HG02678 (cell line): ENCODE measurements around the gene GPR78.
A peak's percentile ranks its signal among the peaks of the same experiment; 100 is the strongest.

Experiments used
- ATAC-seq: cut with Tn5 transposase; IDR thresholded peaks from one replicate; pipeline ENCODE4 v1.9.1; 2021; ENCODE audit warnings: mild to moderate bottlenecking, moderate library complexity; ENCODE audit not compliant: unreplicated experiment

The GPR78 gene

DNA sequence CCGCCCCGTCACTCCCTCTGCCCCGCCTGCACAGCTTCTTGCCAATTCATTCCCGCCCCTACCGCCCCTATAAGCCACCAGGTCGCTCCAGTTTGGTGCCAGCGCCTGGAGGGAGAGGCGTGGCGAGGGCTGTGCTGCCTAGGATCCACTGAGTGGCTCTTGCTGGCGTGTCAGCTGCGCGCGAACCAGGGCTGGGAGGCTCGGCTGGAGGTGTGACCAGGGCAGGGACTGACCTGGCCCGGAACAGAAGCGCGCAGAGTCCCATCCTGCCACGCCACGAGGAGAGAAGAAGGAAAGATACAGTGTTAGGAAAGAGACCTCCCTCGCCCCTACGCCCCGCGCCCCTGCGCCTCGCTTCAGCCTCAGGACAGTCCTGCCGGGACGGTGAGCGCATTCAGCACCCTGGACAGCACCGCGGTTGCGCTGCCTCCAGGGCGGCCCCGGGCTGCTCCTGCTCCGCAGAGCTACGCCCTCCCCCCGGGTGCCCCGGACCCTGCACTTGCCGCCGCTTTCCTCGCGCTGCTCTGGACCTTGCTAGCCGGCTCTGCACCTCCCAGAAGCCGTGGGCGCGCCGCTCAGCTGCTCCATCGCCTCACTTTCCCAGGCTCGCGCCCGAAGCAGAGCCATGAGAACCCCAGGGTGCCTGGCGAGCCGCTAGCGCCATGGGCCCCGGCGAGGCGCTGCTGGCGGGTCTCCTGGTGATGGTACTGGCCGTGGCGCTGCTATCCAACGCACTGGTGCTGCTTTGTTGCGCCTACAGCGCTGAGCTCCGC, at the start of gene GPR78:
TSS of gene GPR78 (plus strand) at position 72 of the 773 bp plus-strand sequence. CDS start at position 663, 591 bp downstream.
- no peak for ATAC-seq

DNA sequence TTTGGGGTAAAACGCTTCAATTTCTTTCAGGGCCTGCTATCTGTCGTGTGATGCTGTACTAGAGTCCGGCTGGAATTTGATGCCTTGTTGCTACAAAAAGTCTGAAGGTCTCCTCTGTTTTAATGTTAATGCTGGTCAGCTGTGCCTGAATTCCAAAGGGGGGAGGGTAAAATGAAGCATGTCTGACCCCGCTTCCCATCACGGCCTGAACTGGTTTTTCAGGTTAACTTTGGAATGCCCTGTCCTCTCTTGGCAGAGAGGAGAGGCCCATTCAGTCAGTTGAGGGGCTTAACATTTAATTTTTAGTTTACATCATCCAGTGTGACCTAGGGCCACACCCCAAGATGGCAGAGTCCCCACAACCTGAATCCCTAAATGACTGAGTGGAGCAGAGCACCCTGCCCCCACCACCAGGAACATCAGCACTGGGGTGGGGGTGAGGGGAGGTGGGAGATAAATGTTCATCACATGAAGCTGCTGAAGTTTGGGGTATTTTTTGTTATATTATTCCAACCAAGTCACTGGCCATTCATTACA, 47.9 kb upstream of the GPR78 start:
- ATAC-seq: no peak

DNA sequence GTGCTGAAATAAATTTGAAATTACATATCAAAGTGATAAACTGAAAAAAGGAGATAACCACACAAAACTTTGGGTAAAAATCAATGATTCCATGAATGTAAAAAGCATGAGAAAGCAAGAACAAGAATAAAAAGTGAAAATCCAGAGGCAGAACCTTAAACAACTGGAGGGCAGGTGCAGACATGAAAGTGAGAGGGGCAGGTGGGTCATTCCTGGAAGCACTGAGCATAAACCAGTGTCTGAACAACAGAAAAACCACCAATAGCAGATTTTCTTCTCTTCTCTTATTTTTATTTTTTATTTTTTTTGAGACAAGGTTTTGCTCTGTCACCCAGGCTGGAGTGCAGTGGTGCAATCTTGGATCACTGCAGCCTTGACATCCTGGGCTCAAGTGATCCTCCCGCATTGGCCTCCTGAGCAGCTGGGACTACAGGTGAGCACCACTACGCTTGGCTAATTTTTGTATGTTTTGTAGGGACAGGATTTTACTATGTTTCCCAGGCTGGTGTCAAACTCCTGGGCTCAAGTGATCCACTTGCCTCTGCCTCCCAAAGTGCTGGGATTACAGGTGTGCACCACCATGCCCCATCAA, 46.8 kb upstream of the GPR78 start:
- peak; percentile 52 for ATAC-seq

DNA sequence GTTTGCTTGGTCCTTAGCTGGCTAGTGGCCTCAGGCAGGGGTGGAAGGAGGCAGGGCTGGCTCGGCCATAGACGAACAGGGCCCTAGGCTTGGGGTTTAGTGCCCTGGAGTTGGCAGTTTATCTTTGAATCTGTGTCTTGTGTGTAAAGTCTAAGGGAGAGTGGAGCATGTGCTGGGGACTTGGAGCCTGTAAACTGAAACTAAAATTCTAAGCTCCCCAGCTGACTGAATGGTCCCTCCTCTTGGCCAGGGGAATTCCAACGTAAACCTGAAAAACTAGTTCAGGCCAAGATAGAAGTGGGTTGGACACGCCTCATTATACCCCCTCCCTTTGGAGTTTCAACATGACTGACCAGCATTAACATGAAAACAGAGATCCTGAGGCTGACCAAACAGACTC, 46.1 kb upstream of the GPR78 start:
- peak; percentile 84 for ATAC-seq

GRCh38 chr4:8534611-8535010, 45.6 kb upstream of the GPR78 start:
- no peak for ATAC-seq

DNA sequence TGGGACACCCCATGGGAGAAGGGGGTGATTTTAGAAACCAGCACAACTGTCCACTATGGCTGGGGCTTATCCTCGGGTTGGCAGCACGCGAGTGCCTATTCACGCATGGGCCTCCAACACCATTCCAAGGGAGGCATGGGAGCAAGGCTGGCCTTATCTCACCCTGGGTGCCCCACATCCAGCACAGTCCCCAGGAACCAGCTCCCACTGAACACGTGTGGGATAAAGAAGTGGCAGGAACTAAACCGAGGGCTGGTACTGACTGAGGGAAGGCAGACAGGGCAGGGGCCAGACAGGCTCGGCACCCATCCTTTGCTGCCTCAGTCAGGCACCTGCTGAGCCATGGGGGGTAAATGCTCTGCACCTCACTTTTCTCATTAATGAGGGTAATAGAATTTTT, 43.7 kb upstream of the GPR78 start:
- no peak for ATAC-seq

GRCh38 chr4:8537041-8537461, 43.1 kb upstream of the GPR78 start:
- ATAC-seq: peak; percentile 29

DNA sequence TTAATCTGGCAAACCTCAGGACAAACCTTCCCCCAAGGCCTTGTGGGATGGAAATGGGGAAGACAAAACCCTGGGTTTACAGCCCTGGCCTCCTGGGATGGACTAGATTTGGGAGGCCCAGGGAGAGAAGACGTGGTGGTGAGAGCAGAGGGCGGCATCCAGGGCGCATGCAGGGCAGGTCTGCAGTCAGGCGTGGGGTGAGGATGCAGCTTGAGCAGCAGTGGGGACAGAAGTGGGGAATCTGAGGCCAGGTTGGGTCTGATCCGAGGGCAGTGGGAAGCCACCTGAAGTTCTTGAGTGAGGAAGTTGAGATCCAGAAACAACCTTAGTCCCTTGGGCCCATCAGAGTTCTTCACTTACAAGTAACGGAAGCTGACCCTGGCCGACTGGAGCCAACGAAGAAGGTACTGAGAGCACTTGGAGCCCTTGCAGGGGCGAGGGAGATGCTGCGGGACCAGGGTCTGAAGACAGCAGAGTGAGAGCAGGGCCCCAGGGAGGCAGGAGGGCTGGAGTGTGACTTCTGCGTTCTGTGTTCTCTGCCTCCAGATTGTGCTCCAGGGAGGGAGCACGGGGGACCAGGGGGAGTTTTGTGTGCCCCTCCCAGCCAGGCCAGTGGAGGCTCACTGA, 42.0 kb upstream of the GPR78 start:
- ATAC-seq: no peak

- no peak for ATAC-seq
These were observed 41.3 kb upstream of the GPR78 start for GRCh38 chr4:8538703-8539567.

DNA sequence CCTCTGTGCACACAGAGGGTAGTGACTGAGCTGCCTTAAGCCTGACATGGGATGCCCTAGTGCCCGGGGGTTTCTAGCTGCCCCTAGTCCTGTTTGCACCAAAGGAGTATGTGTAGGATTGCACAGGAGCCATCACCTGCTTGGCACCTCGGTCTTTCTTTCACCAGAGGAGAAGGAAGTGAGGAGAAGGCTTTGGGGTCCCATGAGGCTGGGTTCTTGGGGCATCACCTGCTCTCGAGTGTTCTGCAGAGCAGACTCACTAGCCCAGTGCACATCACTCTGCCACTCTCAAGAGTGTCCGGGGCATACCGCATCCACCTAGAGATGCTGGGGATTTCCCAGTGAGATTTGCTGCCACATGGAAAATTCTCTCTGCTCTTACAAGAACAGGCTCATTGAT, 40.5 kb upstream of the GPR78 start:
- peak; percentile 32 for ATAC-seq

DNA sequence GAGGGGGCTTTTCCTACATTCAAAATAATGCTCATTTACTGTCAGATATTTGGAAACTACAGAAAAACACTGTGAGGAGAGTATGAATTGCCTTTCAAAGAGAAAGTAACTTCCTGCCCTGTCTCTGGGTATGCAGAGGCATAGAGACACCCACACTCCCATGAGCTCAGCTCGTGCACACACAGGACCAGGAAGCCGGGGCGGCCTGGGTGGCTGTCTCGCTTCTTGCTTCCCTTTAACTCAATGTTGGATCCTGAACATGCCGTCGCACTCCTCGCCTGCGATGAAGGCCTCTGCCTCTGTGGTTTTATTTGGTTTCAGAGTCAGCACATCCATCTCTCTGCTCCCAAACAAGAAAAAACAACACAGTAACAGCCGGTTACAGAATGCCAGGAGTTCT, 40.1 kb upstream of the GPR78 start:
- ATAC-seq: peak; percentile 63

DNA sequence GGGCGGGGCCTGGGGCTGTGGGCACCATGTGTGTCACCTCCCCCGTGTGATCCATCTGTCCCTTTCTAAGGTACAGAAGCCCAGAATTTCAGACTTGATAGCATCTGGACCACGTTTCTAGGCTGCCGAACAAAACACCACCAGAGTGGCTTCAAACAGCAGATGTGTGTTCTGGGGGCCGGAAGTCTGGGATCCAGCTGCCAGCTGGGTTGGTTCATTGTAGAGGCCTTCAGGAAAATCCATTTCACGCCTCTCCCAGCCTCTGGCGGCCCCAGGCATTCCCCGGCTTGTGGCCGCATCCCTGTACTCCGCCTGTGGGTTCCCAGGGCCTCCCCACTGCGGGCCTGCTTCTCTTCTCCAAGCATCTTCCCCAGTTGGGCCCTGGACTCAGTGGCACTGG, 39.6 kb upstream of the GPR78 start:
- ATAC-seq: no peak

DNA sequence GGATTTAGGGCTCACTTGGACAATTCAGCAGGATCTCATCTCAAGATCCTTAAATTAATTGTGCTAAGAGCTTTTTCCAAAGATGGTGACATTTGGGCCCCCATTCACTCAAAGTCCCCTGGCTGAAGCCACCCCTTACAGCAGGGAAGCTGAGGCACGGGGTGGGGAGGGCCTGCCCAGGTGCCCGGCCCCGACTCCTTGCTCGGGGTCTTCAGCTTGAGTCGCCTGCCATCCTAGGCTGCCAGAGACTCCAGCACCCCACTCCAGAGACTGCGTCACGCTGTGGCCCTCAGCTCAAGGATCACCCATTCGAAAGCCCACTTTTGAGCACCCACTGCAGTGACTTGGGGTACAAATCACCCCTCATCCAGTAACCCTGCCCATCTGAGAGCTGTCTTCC, 39.2 kb upstream of the GPR78 start:
- ATAC-seq: no peak

DNA sequence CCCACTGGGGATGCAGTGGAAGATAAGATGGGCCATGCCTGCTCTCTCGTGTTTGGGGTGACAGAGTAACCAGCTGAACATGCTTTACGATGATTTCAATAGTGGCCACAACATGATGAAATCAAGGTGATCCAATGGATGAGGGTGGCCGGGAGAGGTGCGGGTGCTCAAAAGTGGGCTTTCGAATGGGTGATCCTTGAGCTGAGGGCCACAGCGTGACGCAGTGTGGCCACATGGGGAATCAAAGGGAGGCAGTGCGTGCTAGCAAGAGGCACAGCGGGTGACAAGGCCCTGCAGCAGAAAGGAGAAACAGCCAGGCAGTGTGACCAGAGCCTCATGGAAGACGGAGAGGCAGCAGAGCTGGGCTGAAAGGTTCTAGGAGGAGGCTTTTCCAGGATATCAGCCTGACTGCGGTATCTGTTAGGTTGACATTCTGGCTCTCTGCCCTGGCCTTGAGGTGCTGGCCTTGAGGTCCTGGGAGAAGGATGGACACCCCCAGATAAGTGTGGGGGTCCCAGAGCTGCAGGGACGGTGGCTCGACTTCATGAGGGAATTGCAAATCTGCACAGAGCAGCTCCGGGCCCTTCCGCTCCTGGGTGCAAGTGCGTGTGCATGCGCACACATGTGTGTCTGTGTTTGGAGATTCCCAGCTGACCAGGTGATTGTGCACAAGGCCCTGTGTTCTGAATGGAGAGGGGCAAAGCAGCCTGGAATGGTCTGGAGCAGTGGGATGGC, 38.0 kb upstream of the GPR78 start:
- ATAC-seq: no peak

DNA sequence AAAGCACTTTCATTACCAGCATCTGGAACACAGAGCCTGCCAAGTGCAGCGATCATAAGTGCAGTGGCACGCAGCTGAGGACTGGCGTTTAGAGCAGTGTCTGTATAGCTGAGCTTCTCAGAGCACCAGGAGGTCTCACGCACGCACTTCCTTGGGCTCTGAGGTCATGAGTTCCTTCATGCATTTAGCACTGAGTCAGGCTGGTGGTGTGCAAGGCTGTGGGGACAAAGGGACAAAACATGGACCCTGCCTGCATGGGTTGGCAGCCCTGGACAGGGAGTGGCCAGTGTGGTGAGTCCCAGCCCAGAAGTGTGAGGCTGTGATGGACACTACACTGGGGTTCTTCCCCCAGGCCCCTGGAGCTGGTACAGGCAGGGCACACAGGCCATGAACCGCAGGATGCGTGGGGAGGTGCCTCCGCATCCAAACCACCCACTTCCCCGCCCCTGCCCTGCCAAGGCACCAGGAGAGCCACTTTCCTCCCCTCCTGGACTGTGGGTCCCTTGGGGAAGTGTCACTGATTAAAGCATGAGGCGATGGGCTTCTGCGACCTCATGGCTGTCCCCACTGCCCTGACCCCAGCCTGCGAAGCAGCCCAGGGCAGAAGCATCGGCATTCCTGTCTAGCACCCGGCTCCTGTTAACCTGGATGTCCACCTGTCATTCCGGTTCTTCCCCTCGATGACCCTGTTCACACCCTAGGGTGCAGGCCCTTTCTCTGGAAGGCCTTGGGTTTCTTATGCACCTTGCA, 37.2 kb upstream of the GPR78 start:
- no peak for ATAC-seq

DNA sequence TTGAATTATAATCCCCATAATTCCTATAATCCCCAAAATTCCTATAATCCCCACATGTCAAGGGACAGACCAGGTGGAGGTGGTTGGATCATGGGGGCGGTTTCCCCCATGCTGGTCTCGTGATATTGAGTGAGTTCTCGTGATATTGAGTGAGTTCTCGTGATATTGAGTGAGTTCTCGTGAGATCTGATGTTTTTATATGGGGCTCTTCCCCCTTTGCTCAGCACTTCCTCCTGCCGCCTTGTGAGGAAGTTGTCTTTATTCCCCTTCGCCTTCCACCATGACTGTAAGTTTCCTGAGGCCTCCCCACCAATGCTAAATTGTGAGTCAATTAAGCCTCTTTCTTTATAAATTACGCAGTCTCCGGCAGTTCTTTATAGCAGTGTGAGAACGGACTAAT, 36.6 kb upstream of the GPR78 start:
- no peak for ATAC-seq

GRCh38 chr4:8544282-8544681, 35.9 kb upstream of the GPR78 start:
- no peak for ATAC-seq

- no peak for ATAC-seq
These were observed 35.3 kb upstream of the GPR78 start for GRCh38 chr4:8544741-8545438.

DNA sequence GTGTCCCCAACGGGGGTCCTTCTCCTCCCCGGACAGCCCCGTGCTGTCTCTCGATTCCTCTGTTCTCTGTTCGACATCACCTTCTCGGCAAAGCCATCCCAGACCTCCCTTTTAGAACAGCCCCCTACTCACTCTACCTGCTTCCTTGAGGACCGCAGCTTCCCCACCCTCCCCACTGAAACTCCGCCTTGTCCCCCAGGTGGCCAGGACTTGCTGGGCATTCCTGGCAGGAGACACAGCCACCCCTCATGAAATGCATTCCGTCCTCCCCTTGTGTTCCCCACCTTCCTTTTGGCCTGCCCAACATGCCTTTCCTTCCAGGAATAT, 34.8 kb upstream of the GPR78 start:
- no peak for ATAC-seq
